Skin epidermis (tissue), 12 donors: Measurements from ENCODE around the gene TBXAS1.

Source experiments
- H3K27ac ChIP-seq, 21 experiments: fragments of 200-600 bp; sonication (generic) in 11 of 21; one replicate each; pipeline ENCODE4 v1.5.0; 2020; ENCODE audit warnings: mild to moderate bottlenecking in 3 of 21, inconsistent platforms in 2 of 21, moderate library complexity in 2 of 21
- H3K4me3 ChIP-seq, 7 experiments: fragments of 200-600 bp; sonication (generic) in 2 of 7; one replicate each; pipeline ENCODE4 v1.5.0; 2020; ENCODE audit warnings: inconsistent platforms in 2 of 7, mild to moderate bottlenecking in 2 of 7, moderate library complexity in 1 of 7

TBXAS1 gene

GRCh38 chr7:139936760-139937310 is 107.8 kb downstream of the TBXAS1 start:
- Histone ChIP-seq H3K4me3 (no peak overlapping the region), H3K27ac (no peak overlapping the region)

GRCh38 chr7:139937715-139938114 is 108.7 kb downstream of the TBXAS1 start:
- H3K27ac ChIP-seq: no peak overlapping the region
- H3K4me3 ChIP-seq: no peak overlapping the region

- Histone ChIP-seq H3K4me3 (no peak overlapping the region), H3K27ac (no peak overlapping the region)
Measured at GRCh38 chr7:139940866-139941265, 111.8 kb downstream of the TBXAS1 start.

- H3K4me3 ChIP-seq: no peak overlapping the region
- no peak overlapping the region for H3K27ac ChIP-seq
Measured at GRCh38 chr7:139941421-139941820, 112.4 kb downstream of the TBXAS1 start.

- H3K27ac ChIP-seq: no peak overlapping the region
- no peak overlapping the region for H3K4me3 ChIP-seq
Measured at GRCh38 chr7:139941866-139942265, 112.8 kb downstream of the TBXAS1 start.

GRCh38 chr7:139942636-139943035 is 113.6 kb downstream of the TBXAS1 start:
- no peak overlapping the region for H3K27ac ChIP-seq
- no peak overlapping the region for H3K4me3 ChIP-seq

GRCh38 chr7:139943401-139943800 is 114.3 kb downstream of the TBXAS1 start:
- H3K27ac ChIP-seq: no peak overlapping the region
- H3K4me3 ChIP-seq: no peak overlapping the region

- Histone ChIP-seq H3K4me3 (no peak overlapping the region), H3K27ac (no peak overlapping the region)
Measured at GRCh38 chr7:139944248-139944647, 115.2 kb downstream of the TBXAS1 start.

GRCh38 chr7:139946533-139946932 is 117.5 kb downstream of the TBXAS1 start:
- no peak overlapping the region for H3K27ac ChIP-seq

GRCh38 chr7:139947021-139947420 is 118.0 kb downstream of the TBXAS1 start:
- Histone ChIP-seq H3K27ac (no peak overlapping the region), H3K4me3 (no peak overlapping the region)

More at GRCh38 chr7:139946533-139946932, 117.5 kb downstream of the TBXAS1 start:
- no peak overlapping the region for H3K4me3 ChIP-seq

GRCh38 chr7:139948167-139948566 is 119.1 kb downstream of the TBXAS1 start:
- Histone ChIP-seq H3K27ac (no peak overlapping the region), H3K4me3 (no peak overlapping the region)

GRCh38 chr7:139948587-139949335 is 119.7 kb downstream of the TBXAS1 start:
- Histone ChIP-seq H3K27ac (no peak overlapping the region), H3K4me3 (no peak overlapping the region)

- no peak overlapping the region for H3K27ac ChIP-seq
- H3K4me3 ChIP-seq: no peak overlapping the region
Measured at GRCh38 chr7:139949629-139950028, 120.6 kb downstream of the TBXAS1 start.

- Histone ChIP-seq H3K4me3 (no peak overlapping the region), H3K27ac (no peak overlapping the region)
Measured at GRCh38 chr7:139950881-139951525, 121.9 kb downstream of the TBXAS1 start.

- no peak overlapping the region for H3K27ac ChIP-seq
- no peak overlapping the region for H3K4me3 ChIP-seq
Measured at GRCh38 chr7:139953229-139953628, 124.2 kb downstream of the TBXAS1 start.

- Histone ChIP-seq H3K27ac (no peak overlapping the region), H3K4me3 (no peak overlapping the region)
Measured at GRCh38 chr7:139955109-139955820, 126.2 kb downstream of the TBXAS1 start.

GRCh38 chr7:139958599-139959284 is 129.7 kb downstream of the TBXAS1 start:
- Histone ChIP-seq H3K27ac (no peak overlapping the region), H3K4me3 (no peak overlapping the region)

GRCh38 chr7:139959285-139959628 is 130.2 kb downstream of the TBXAS1 start:
- Histone ChIP-seq H3K4me3 (no peak overlapping the region), H3K27ac (no peak overlapping the region)

GRCh38 chr7:139959718-139960117 is 130.7 kb downstream of the TBXAS1 start:
- H3K4me3 ChIP-seq: no peak overlapping the region

GRCh38 chr7:139960157-139960556 is 131.1 kb downstream of the TBXAS1 start:
- no peak overlapping the region for H3K27ac ChIP-seq

More at GRCh38 chr7:139959718-139960117, 130.7 kb downstream of the TBXAS1 start:
- no peak overlapping the region for H3K27ac ChIP-seq

More at GRCh38 chr7:139960157-139960556, 131.1 kb downstream of the TBXAS1 start:
- H3K4me3 ChIP-seq: no peak overlapping the region
